Right lobe of liver (tissue), 4 donors: Measurements from ENCODE around the gene FLOT2.

Source experiments
- POLR2A ChIP-seq: fragments of 450-650 bp; IDR thresholded peaks from one replicate; pipeline ENCODE4 v1.6.1; 2017; ENCODE audit warnings: antibody characterized with exemption, mild to moderate bottlenecking
- TF ChIP-seq, protein P1 (sequence below), 4 donors: fragments of 200-600 bp in 3 of 4; fragments of 450-650 bp in 1 of 4; IDR thresholded peaks; one replicate each; pipeline versions ENCODE4 v1.5.1 to v1.8.0; 2016 to 2022; ENCODE audit warnings: antibody characterized with exemption in 4 of 4, mild to moderate bottlenecking in 2 of 4
- donor health status: DM: no; HTN: no; CAD: no.
- donor health status: DM: no; HTN: no; CAD: no.
- donor health status: DM: no; HTN: yes; CAD: no.

DNA sequence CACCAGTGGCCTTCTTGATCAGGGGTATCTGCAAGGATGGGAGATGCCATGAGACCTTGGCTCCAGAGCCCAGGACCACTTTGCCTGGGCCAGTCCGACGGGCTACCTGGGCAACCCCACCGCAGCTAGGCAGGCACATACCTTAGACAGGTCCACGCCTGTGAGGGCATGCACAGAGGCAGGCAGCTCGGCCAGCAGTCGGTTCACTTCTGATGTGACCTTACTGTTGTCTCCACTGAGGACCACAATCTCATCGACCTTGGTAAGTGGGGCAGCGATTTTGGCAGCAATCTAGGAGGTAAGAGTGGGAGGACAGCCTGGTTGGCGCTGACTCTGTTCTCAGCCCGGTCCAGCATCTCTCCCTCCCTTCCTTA lies 17.0 kb downstream of the FLOT2 start:
- TF ChIP-seq, protein P1, sequence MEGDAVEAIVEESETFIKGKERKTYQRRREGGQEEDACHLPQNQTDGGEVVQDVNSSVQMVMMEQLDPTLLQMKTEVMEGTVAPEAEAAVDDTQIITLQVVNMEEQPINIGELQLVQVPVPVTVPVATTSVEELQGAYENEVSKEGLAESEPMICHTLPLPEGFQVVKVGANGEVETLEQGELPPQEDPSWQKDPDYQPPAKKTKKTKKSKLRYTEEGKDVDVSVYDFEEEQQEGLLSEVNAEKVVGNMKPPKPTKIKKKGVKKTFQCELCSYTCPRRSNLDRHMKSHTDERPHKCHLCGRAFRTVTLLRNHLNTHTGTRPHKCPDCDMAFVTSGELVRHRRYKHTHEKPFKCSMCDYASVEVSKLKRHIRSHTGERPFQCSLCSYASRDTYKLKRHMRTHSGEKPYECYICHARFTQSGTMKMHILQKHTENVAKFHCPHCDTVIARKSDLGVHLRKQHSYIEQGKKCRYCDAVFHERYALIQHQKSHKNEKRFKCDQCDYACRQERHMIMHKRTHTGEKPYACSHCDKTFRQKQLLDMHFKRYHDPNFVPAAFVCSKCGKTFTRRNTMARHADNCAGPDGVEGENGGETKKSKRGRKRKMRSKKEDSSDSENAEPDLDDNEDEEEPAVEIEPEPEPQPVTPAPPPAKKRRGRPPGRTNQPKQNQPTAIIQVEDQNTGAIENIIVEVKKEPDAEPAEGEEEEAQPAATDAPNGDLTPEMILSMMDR (IDR thresholded peaks at IDR 0.05): no peak
- TF ChIP-seq POLR2A: no peak
